Measurements from ENCODE around the gene PDE10A. TPM values are rescaled to one million over a fixed set of nuclear protein-coding genes. Genes with fewer than 3 reads are reported as not detected.

PDE10A gene
- total and polyA plus RNA-seq, 7 donors, result 1.2 to 33.5 (median 7.4) TPM; not detected in 1

GRCh38 chr6:165641672-165642156 is 21.3 kb downstream of the PDE10A start:
- intact Hi-C loops (cut with DNase I), result no loop called here
- Histone ChIP-seq H3K27me3 (peaks cover 0 to 6% (median 0%) of the 10 kb centered on the region in 3 donors), H3K36me3 (no peaks in the 10 kb centered on the region), H3K9me3 (no peaks in the 10 kb centered on the region), H3K4me1 (peaks cover 0 to 11% (median 5%) of the 10 kb centered on the region in 4 donors), H3K27ac (no peak overlapping the region), H3K4me3 (no peak overlapping the region)
- no peak for DNase-seq
- TF ChIP-seq POLR2A (IDR thresholded peaks at IDR 0.05), result no peak
- no peak for TF ChIP-seq EP300 (IDR thresholded peaks at IDR 0.05)
- TF ChIP-seq CTCF (IDR thresholded peaks at IDR 0.05), result no peak
- TF ChIP-seq POLR2AphosphoS5 (IDR thresholded peaks at IDR 0.05), result no peak
- 49 to 79% methylated on average over 15 of the region's 15 CpGs for WGBS, 2 donors

GRCh38 chr6:165640806-165641205 is 22.2 kb downstream of the PDE10A start:
- no peaks in the 10 kb centered on the region for H3K9me3 ChIP-seq
- no peaks in the 10 kb centered on the region for H3K36me3 ChIP-seq
- DNase-seq, result no peak
- H3K27ac ChIP-seq, result no peak overlapping the region
- WGBS, 2 donors, result 32 to 67% methylated on average over 4 of the region's 4 CpGs
- peaks cover 0 to 11% (median 5%) of the 10 kb centered on the region in 4 donors for H3K4me1 ChIP-seq
- intact Hi-C loops (cut with DNase I), result no loop called here
- H3K27me3 ChIP-seq, result peaks cover 0 to 6% (median 0%) of the 10 kb centered on the region in 3 donors
- TF ChIP-seq POLR2A (IDR thresholded peaks at IDR 0.05), result no peak
- no peak for TF ChIP-seq CTCF (IDR thresholded peaks at IDR 0.05)
- TF ChIP-seq EP300 (IDR thresholded peaks at IDR 0.05), result no peak
- TF ChIP-seq POLR2AphosphoS5 (IDR thresholded peaks at IDR 0.05), result no peak
- H3K4me3 ChIP-seq, result no peak overlapping the region

- Histone ChIP-seq H3K9me3 (no peaks in the 10 kb centered on the region), H3K4me1 (peaks cover 0 to 11% (median 5%) of the 10 kb centered on the region in 4 donors), H3K27ac (no peak overlapping the region), H3K36me3 (no peaks in the 10 kb centered on the region), H3K27me3 (peaks cover 0 to 6% (median 0%) of the 10 kb centered on the region in 3 donors), H3K4me3 (no peak overlapping the region)
- intact Hi-C loops (cut with DNase I), result no loop called here
- WGBS, 2 donors, result 85 to 97% methylated on average over 2 of the region's 2 CpGs
- no peak for DNase-seq
- TF ChIP-seq CTCF (IDR thresholded peaks at IDR 0.05), result no peak
Measured at GRCh38 chr6:165638530-165638929, 24.5 kb downstream of the PDE10A start.

GRCh38 chr6:165637586-165637985 is 25.5 kb downstream of the PDE10A start:
- no peaks in the 10 kb centered on the region for H3K36me3 ChIP-seq
- no peak for DNase-seq
- peaks cover 0 to 6% (median 0%) of the 10 kb centered on the region in 3 donors for H3K27me3 ChIP-seq
- no peaks in the 10 kb centered on the region for H3K9me3 ChIP-seq
- H3K4me1 ChIP-seq, result peaks cover 0 to 11% (median 5%) of the 10 kb centered on the region in 4 donors
- TF ChIP-seq POLR2A (IDR thresholded peaks at IDR 0.05) (no peak), CTCF (IDR thresholded peaks at IDR 0.05) (no peak), POLR2AphosphoS5 (IDR thresholded peaks at IDR 0.05) (no peak), EP300 (IDR thresholded peaks at IDR 0.05) (no peak)
- 31 to 56% methylated on average over 11 of the region's 11 CpGs for WGBS, 2 donors
- H3K4me3 ChIP-seq, result peak overlapping the region in 2 of 4 donors; percentile 6 to 8
- no peak overlapping the region for H3K27ac ChIP-seq
- intact Hi-C loops (cut with DNase I), result no loop called here

Data from sigmoid colon (tissue), 7 donors.